ENCODE data around the gene FAM237B.
"Not testable (repeated sequence)": the region's sequence is repeated elsewhere in the genome, so short reads cannot be mapped to it uniquely, and the experiment has no call there.

The FAM237B gene

GRCh38 chr7:90320801-90321494 lies at the start of gene FAM237B:
Gene FAM237B, minus strand, starts transcription at chr7:90321304. Its CDS starts 1,556 bp downstream, at chr7:90319748.
- DNase-seq (ENCODE audit: low read depth): no peak

- DNase-seq (ENCODE audit: low read depth): no peak
Observed at GRCh38 chr7:90351987-90352386, 30.9 kb upstream of the FAM237B start.

GRCh38 chr7:90350032-90350431 lies 28.9 kb upstream of the FAM237B start:
- DNase-seq (ENCODE audit: low read depth): not testable (repeated sequence)

GRCh38 chr7:90349305-90349704 lies 28.2 kb upstream of the FAM237B start:
- no peak for DNase-seq (ENCODE audit: low read depth)

- no peak for DNase-seq (ENCODE audit: low read depth)
Observed at GRCh38 chr7:90347759-90348158, 26.7 kb upstream of the FAM237B start.

GRCh38 chr7:90346336-90347125 lies 25.4 kb upstream of the FAM237B start, which contains the start of gene GTPBP10:
Gene GTPBP10, plus strand, starts transcription at chr7:90346716. Its CDS starts 26 bp downstream, at chr7:90346742.
- peak; percentile 92 for DNase-seq (ENCODE audit: low read depth)

GRCh38 chr7:90345595-90346335 lies 24.7 kb upstream of the FAM237B start:
- DNase-seq (ENCODE audit: low read depth): no peak

- DNase-seq (ENCODE audit: low read depth): no peak
Observed at GRCh38 chr7:90345016-90345415, 23.9 kb upstream of the FAM237B start.

- no peak for DNase-seq (ENCODE audit: low read depth)
Observed at GRCh38 chr7:90337106-90337505, 16.0 kb upstream of the FAM237B start.

GRCh38 chr7:90334926-90335325 lies 13.8 kb upstream of the FAM237B start:
- not testable (repeated sequence) for DNase-seq (ENCODE audit: low read depth)

GRCh38 chr7:90334193-90334843 lies 13.2 kb upstream of the FAM237B start:
- no peak for DNase-seq (ENCODE audit: low read depth)

GRCh38 chr7:90326500-90326899 lies 5.4 kb upstream of the FAM237B start:
- DNase-seq (ENCODE audit: low read depth): no peak

- no peak for DNase-seq (ENCODE audit: low read depth)
Observed at GRCh38 chr7:90322837-90323236, 1.7 kb upstream of the FAM237B start.

- DNase-seq (ENCODE audit: low read depth): no peak
Observed at GRCh38 chr7:90320418-90320800, 695 bp downstream of the FAM237B start.

GRCh38 chr7:90320014-90320413 lies 1.1 kb downstream of the FAM237B start:
- DNase-seq (ENCODE audit: low read depth): no peak

- DNase-seq (ENCODE audit: low read depth): no peak
Observed at GRCh38 chr7:90313907-90314306, 7.2 kb downstream of the FAM237B start.

- DNase-seq (ENCODE audit: low read depth): no peak
Observed at GRCh38 chr7:90312745-90313144, 8.4 kb downstream of the FAM237B start.

GRCh38 chr7:90311175-90311574 lies 9.9 kb downstream of the FAM237B start:
- DNase-seq (ENCODE audit: low read depth): no peak

- no peak for DNase-seq (ENCODE audit: low read depth)
Observed at GRCh38 chr7:90309872-90310271, 11.2 kb downstream of the FAM237B start.

- no peak for DNase-seq (ENCODE audit: low read depth)
Observed at GRCh38 chr7:90303241-90303640, 17.9 kb downstream of the FAM237B start.

GRCh38 chr7:90298145-90299038 lies 22.7 kb downstream of the FAM237B start:
- no peak for DNase-seq (ENCODE audit: low read depth)
